ENCODE measurements around the gene C1orf210.

C1orf210 gene

DNA sequence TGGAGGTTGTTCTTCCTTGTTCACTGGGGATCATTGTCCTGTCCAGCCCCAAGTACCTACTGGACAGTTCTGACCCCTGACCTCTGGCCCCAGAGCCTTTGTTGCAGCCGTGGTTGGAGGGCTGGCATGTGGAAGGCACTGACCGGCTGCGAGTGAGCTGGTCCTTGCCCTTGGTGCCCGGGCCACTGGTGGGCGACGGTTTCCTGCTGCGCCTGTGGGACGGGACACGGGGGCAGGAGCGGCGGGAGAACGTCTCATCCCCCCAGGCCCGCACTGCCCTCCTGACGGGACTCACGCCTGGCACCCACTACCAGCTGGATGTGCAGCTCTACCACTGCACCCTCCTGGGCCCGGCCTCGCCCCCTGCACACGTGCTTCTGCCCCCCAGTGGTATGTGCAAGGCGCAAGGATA is 26.8 kb upstream of the C1orf210 start:
- DNase-seq (ENCODE audit: low read depth in 2 of 2), result no peak

DNA sequence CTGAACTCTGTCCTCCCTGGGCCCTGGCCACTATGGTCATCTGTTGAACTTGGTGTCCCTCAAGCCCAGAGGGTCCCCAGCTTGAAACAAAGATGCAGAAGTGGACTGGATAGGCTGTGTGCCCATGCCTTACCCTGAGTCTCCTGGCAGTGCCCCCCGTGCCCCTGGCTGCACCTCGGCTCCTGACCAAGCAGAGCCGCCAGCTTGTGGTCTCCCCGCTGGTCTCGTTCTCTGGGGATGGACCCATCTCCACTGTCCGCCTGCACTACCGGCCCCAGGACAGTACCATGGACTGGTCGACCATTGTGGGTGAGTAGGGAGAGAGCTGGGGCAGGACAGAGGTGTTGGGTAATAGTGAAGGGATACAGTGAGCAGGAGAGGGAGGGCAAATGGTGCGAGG is 26.1 kb upstream of the C1orf210 start:
- no peak for DNase-seq (ENCODE audit: low read depth in 2 of 2)

DNA sequence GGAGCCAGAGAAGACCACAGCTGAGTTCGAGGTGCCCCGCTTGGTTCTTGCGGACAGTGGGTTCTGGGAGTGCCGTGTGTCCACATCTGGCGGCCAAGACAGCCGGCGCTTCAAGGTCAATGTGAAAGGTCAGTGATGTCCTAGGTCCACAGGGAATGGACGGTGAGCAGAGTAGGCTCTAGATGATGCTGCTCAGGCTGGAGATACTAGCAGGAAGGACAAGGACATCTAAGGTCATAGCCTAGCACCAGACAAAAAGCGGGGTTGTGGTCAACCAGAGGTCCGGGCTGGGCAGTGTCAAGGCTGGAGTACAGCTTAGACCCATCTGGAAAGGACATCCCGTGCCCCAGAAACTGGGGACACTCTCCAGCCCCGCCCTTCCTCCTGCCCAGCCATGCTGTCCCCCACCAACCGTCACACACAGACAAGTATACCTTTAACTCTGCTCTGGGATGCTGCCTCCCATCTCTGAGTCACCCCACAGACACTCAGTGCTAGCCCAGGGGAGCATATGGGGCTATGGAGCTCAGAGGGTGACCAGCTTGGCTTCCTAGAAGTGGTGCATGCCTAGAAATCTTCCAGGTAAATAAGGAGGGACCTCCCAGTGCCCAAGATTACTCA is 24.1 kb upstream of the C1orf210 start:
- DNase-seq (ENCODE audit: low read depth in 2 of 2), result no peak

DNA sequence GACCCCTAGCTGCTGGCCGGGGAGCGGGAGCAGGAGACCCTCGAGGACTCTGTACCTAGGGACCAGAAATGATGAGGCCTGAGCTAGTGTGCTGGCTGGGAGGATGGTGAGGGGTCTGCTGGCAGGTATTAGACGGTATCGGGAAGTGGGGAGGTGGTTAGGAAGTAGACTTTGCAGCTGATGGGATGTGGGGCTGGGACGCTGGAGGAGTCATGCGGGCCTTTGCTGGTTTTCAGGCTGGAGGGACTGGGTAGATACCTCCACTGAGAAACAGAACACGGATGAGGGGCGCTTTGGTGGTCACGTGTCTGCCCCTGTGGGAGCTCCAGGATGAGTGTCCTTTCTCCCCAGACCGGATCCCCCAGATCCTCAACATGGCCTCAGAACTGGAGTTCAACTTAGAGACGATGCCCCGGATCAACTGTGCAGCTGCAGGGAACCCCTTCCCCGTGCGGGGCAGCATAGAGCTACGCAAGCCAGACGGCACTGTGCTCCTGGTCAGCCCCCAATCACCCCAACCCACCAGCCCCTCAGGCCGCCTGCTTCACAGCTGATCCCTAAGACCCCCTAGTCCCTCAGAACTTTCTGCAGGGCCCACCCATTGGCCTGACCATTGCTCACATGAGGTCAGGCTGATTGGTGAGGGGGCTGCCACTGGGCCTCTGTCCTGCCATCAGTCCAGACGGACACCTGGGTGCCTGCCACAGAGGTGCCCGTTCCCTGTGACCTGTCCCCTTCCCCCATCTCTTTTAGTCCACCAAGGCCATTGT is 23.4 kb upstream of the C1orf210 start:
- no peak for DNase-seq (ENCODE audit: low read depth in 2 of 2)

DNA sequence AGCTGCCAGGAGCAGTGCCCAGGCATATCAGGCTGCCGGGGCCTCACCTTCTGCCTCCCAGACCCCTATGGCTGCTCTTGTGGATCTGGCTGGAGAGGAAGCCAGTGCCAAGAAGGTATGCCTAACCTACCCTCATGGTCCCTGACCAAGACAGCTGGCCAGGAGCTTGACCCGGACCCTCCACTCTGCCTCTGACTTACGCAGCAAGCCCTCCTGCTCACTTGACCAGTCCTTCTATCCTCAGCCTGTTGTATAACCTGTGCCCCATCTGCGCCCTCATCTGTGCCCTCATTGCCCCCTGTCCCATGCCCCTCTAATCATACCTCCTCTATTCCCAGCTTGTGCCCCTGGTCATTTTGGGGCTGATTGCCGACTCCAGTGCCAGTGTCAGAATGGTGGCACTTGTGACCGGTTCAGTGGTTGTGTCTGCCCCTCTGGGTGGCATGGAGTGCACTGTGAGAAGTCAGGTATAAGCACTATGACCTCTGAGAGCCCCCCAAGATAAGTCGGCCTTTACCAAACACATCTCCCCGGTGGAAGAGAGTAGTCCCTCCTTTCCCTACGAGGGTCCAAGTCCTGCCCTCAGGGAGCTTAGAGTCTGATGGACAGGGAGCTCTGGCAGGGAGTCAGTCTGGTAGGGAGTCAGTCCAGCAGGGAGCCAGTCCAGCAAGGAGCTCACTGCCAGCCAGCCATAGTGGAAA is 22.2 kb upstream of the C1orf210 start:
- no peak for DNase-seq (ENCODE audit: low read depth in 2 of 2)

DNA sequence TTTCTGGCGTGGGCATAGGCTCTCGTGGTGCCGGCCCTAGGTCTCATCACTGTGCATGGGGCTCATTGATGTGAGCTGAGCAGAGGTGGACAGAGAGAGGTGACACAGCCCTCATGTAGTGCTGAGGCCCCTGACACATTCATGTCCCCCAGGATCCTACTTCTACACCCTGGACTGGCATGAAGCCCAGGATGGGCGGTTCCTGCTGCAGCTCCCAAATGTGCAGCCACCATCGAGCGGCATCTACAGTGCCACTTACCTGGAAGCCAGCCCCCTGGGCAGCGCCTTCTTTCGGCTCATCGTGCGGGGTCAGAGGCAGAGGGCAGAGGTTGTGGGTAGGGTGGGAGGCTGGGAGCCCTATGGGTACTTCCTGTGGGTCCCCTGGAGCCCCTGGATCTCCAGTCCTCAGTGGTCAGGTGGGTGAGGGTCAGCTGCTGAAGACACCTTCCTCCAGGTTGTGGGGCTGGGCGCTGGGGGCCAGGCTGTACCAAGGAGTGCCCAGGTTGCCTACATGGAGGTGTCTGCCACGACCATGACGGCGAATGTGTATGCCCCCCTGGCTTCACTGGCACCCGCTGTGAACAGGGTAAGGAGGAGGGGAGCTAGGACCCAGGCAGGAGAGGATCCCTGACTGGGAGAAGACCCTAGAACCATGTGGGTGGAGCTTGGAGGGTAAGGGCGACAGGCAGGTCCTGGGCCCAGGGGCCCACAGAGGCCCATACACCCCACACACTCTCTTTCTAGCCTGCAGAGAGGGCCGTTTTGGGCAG is 21.5 kb upstream of the C1orf210 start:
- no peak for DNase-seq (ENCODE audit: low read depth in 2 of 2)

DNA sequence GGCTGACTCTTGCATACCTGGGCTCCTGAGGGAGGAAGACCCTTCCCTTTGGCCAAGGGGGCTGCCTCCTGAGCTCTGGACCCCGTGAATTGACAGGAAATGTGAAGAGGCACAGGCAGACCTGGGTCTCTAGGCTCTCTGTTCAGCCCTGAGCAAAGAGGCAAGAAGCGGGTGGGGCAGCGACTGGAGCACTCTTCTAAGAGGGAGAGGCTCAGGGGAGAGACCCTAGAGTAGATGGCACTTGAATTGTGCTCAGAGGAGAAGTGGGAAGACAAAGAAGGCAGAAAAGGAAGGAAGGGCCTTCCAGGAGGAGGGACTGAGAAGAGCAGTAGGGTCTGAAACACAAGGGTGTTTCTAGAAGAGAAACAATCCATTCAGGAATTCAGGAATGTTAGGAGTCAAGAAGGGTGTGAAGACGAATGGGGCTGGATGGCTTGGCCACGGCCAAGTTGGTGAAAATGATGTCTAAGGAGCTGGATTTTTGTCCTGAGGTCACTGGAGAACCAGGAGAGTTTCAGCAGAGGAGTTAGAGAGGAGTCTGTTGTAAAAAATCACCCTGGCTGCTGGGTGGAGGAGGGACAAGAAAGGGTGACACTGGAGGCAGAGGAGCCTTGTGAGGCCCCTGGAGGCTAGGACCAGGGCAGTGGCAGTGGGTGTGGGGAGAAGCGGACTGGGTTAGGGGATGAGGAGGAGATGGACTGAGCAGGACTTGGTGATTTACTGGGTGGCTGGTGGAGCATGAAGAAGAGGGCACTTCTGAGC is 20.7 kb upstream of the C1orf210 start:
- no peak for DNase-seq (ENCODE audit: low read depth in 2 of 2)

DNA sequence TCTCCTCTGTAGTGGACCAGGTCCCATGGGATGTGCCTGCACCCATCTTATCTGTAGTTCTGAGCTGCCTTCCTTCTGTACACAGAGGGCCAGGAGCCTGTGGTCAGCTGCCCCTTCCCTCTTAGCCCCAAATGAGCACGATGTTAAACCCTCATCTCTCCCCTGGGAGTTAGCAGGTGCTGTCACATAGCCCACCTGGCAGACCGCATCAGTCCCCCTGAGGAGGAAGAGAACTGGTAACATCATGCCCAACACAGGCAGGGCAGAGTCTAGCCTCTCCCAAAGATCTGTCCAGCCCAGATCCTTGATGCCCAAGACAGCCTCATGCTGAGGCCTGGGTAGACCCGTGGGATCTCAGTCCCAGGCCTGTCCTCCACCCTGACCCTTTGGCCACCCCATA is 20.1 kb upstream of the C1orf210 start:
- DNase-seq (ENCODE audit: low read depth in 2 of 2), result no peak

DNA sequence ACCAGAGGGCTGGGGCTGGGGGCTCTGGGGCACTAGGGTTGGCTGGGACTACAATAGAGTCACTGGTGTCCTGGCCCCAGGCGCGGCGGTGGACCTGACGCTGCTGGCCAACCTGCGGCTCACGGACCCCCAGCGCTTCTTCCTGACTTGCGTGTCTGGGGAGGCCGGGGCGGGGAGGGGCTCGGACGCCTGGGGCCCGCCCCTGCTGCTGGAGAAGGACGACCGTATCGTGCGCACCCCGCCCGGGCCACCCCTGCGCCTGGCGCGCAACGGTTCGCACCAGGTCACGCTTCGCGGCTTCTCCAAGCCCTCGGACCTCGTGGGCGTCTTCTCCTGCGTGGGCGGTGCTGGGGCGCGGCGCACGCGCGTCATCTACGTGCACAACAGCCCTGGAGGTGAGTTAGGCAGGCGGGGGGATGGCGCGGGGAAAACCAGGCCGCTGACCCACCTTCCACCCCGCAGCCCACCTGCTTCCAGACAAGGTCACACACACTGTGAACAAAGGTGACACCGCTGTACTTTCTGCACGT is 19.5 kb upstream of the C1orf210 start:
- DNase-seq (ENCODE audit: low read depth in 2 of 2), result no peak

DNA sequence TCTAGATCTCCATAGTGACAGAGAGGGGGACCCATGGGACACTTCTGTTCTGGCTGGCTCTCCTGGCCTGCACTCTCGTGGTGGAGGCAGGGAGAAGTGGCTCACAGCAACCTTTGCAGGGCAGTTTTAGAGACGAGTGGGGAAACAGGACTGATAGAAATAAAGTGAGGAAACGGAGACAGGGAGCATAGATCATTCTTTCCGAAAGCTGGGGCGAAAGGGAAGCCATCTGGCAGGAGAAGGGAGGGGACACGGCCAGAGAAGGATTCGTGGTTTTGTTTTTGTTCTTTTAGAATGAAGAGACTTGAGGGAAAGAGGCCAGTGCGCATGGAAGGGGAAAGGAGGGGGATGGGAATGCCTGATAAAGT is 18.9 kb upstream of the C1orf210 start:
- DNase-seq (ENCODE audit: low read depth in 2 of 2), result no peak

DNA sequence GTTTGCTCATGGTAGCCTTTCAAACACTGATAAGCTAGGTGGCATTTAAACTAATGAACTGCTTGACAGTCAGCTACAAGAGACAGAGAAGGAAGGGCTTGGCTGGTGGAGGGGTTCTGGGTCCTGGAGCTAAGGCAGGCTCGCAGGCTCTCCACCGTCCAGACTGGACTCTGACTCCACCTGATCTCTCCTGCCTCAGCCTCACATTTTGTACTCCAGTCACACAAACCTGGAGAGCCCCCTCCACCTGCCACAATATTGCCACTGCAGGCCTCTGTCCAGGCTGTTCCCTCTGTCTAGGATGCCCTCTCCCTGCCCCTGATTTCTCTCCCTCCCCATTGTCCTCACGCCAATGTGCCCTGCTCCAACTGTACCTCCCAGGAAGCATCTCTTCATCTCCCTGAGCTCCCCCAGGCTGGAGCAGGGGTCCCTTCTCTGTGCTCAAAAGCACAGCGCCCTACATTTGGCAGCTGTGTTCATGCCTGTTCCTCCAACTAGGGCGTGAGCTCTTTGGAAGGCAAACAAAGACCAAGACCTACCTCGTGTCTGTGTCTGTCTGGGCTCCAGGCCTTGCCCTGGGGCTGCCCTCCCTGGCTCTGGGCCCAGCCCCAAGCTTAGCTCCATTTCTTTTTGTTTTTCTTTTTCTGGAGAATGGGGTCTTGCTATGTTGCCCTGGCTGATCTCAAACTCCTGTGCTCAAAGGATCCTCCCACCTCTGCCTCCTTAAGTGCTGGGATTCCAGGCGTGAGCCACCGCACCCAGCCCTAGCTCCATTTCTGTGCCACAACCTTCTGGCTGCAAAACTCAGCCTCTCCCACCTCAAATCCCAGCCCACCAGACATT is 18.3 kb upstream of the C1orf210 start:
- no peak for DNase-seq (ENCODE audit: low read depth in 2 of 2)

DNA sequence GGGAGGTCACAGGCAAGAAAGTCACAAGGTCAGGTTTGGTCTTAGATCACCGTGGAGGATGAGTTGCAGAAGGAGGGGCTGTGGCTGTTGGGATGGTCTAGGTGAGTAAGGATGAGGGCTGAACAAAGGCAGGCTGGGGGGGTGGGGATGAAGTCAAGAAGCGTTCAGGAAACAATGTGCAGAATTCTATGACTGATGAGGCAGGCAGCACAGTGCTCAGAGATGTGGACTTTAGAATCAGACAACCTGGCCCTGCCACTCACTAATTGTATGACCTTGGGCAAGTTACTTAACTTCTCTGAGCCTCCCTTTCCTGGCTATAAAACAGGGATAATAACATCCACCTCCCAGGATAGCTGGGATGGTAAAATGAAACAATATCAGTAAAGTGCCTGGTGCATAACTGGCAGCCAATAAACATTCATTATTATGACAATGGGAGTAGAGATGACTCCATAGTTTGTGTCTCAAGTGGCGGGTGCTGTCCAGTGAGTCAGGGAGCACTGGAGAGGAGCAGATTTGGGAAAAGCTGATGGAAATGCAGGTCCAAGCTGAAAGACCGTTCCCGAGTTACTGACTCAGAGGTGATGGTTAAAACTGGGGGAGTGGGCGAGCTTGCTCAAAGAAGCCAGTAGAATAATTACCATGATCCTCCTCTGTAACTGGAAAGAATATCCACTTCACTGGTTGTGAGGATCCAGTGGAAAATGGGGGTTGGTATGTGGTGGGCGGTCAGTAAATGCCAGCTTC is 17.5 kb upstream of the C1orf210 start:
- no peak for DNase-seq (ENCODE audit: low read depth in 2 of 2)

DNA sequence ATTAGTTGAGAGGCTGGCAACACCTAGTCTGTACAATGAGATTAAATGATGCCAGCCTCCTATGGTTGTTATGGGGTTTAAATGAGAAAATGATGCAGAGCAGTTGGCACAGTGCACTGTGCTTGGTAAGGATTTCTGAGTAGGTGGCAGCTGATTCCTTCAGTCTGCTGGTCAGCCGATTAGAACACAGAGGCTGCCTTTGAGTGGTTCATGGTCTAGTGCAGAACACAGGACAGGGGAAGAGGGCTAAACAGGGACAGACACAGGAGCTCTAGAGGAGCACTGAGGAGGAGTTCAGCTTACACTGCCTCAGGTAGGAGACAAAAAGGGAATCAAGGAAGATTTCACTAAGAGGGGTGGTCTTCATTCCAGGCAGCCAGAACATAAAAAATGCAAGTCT is 16.8 kb upstream of the C1orf210 start:
- DNase-seq (ENCODE audit: low read depth in 2 of 2), result no peak

DNA sequence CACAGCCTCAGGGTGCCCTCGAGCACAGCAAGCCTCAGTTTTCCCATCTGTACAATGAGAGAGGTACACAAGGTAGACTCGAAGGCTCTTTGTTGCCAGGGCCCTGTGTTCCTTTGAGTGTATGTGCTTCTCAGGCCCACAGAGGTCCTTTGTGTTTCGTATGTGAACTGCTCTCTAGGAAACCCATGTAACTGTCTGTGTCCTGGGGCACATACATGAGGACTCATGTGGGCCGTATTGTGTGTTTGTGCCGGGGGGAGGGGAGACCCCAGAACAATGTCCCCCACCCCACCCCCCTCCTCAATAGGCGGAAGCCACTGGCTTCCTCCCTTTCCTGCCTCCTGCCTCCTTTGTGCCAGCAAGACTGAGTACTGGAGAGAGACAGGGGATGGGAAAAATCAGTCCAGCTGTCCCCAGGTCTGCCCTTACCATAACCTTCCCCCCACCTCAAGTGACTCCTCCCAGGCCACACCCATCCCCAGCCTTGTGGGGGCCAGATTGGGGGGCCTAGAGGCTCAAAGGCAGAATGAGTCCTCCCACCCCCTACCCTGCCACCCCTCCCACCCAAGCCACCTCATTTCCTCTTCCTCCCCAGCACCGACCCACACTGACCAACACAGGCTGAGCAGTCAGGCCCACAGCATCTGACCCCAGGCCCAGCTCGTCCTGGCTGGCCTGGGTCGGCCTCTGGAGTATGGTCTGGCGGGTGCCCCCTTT is 15.2 kb upstream of the C1orf210 start, which contains the start of gene TIE1:
Gene TIE1 (plus strand): TSS at position 605 of the 717 bp plus-strand sequence. CDS start 90 bp downstream, at position 695.
- DNase-seq (ENCODE audit: low read depth in 2 of 2), result no peak

DNA sequence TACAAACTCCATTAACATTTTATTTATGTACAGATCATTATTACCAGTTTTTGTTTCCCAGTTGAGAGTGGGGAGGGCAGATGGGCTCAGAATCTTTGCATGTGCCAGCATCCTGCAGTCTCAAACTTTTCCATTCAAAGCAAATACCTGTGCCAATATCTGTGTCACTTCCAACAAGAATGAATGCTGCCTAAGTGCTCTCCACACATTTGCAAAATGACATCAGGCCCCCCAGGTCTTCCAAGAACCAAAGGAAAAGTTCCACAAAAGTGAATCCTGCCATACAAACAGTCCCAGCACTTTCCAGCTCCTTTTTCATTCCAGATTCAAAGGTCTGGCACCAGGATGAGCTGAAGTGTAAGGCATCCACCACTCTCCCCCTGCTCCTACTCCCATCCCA is 13.7 kb upstream of the C1orf210 start:
- DNase-seq (ENCODE audit: low read depth in 2 of 2), result no peak

DNA sequence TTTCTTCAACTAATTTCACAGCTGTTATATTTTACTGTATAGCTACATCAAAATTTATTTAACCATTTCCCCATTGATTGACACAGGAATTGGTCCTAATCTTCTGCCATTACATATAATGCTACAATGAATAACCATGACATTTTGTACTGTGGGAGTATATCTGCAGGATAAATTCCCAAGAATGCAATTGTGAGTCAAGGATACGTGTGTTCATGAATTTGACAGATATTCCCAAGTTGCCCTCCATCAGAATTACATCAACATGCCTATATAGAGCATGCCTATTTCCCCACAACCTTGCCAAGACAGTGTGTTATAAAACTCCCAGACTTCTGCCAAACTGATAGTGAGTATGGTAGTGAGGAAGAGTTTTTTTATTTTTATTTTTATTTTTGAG is 12.7 kb upstream of the C1orf210 start:
- DNase-seq (ENCODE audit: low read depth in 2 of 2), result no peak

DNA sequence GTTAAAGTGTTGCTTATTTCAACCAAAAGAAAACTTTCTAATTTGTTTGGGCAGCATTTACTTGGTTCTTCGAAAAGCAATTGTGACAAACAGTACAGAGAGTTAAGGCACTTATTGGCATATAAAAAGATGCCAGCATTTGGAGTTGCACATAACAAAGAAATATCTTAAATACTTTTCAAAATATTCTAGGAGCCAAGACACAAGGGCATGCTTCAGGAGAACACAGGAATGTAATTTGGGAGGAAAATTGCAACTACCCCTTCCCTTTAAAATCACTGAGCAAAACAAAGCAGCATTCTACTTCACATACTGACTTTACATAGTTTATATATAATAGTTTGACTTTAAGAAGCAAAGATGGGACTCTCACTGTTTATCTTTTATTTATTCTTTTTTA is 10.8 kb upstream of the C1orf210 start:
- DNase-seq (ENCODE audit: low read depth in 2 of 2), result no peak

DNA sequence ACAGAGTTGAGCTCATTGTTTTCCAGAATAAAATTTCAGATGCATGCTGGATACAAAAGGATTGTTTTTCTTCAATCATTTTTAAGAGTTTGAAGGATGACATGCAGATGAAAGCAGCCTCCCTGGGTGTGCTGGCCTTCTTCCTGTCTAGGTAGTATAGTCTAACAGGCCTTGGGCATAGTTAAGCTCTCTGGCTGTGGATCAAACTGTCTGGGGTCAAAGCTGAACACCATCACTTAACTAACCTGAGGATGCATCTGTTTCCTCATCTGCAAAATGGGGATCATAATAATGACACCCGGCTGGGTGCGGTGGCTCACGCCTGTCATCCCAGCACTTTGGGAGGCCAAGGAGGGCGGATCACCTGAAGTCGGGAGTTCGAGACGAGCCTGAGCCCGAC is 9.4 kb upstream of the C1orf210 start:
- no peak for DNase-seq (ENCODE audit: low read depth in 2 of 2)

All from stimulated activated CD4-positive, alpha-beta T cell treated with anti-CD3 and anti-CD28 coated beads, Interleukin-1b, Interleukin-23, amount 100 ng/mL, for 1 hour (primary cell).